Cardiac fibroblast (primary cell): ENCODE results near the gene ADARB2.

ENCODE experiments used
- DNase-seq, 2 donors: peaks; one replicate each; pipeline versions ENCODE4 v3.0.0 to v3.0.0-alpha.2; 2010; ENCODE audit warnings: low read depth in 2 of 2
- H3K4me3 ChIP-seq, 2 donors: replicated peaks in 1 of 2; 1 replicate in 1 of 2; 2 replicates in 1 of 2; pipeline ENCODE4 v1.5.1; 2011; ENCODE audit warnings: low read depth in 2 of 2, low read length in 2 of 2, mild to moderate bottlenecking in 2 of 2, moderate library complexity in 1 of 2
- CTCF ChIP-seq: IDR thresholded peaks from one replicate; pipeline ENCODE4 v1.5.1; 2011; ENCODE audit warnings: low read depth, mild to moderate bottlenecking, low read length, inconsistent platforms

The ADARB2 gene

GRCh38 chr10:1365540-1366321 lies 371.6 kb downstream of the ADARB2 start:
- no peak for TF ChIP-seq CTCF
- DNase-seq, result no peak
- no peak overlapping the region for H3K4me3 ChIP-seq

GRCh38 chr10:1364151-1364910 lies 373.0 kb downstream of the ADARB2 start:
- no peak for DNase-seq
- TF ChIP-seq CTCF, result no peak
- no peak overlapping the region for H3K4me3 ChIP-seq

GRCh38 chr10:1363446-1364121 lies 373.7 kb downstream of the ADARB2 start:
- TF ChIP-seq CTCF, result no peak
- H3K4me3 ChIP-seq, result no peak overlapping the region

GRCh38 chr10:1362589-1363445 lies 374.5 kb downstream of the ADARB2 start:
- H3K4me3 ChIP-seq, result no peak overlapping the region

More at GRCh38 chr10:1363446-1364121, 373.7 kb downstream of the ADARB2 start:
- DNase-seq, result no peak

GRCh38 chr10:1361411-1362105 lies 375.8 kb downstream of the ADARB2 start:
- H3K4me3 ChIP-seq, result no peak overlapping the region
- no peak for TF ChIP-seq CTCF
- no peak for DNase-seq

More at GRCh38 chr10:1362589-1363445, 374.5 kb downstream of the ADARB2 start:
- no peak for TF ChIP-seq CTCF
- no peak for DNase-seq
